ENCODE measurements around the gene SPEG. TPM values are rescaled to one million over a fixed set of nuclear protein-coding genes. Genes with fewer than 3 reads are reported as not detected.

The SPEG gene
- polyA plus RNA-seq, 2 of the 4 experiments (the other 2 are of a cell fraction) = 2.3 to 11.5 TPM

DNA sequence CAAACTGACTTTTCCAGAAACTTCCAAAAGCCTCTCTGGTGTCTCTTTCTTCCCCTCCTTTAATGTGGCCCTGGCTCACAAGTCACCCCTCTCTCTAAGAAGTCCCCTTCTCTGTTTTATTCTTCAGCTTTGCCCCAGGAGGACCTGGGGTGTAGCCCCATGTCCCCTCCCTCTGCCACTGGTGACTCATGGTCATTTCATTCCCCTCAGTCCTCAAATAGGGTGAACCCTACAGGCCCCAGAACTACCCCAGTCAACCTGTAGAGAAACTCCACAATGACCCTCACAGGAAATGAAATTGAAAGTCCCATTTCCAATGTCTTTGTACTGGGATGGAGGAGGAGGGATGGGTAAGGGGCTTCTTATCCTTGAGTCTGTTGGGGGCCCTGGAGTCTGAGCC, 6.2 kb upstream of the SPEG start (continued):
- TF ChIP-seq, protein P1, sequence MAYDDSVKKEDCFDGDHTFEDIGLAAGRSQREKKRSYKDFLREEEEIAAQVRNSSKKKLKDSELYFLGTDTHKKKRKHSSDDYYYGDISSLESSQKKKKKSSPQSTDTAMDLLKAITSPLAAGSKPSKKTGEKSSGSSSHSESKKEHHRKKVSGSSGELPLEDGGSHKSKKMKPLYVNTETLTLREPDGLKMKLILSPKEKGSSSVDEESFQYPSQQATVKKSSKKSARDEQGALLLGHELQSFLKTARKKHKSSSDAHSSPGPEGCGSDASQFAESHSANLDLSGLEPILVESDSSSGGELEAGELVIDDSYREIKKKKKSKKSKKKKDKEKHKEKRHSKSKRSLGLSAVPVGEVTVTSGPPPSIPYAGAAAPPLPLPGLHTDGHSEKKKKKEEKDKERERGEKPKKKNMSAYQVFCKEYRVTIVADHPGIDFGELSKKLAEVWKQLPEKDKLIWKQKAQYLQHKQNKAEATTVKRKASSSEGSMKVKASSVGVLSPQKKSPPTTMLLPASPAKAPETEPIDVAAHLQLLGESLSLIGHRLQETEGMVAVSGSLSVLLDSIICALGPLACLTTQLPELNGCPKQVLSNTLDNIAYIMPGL (CRISPR knock-in tag; IDR thresholded peaks at IDR 0.05; ENCODE audit: borderline replicate concordance) = no peak
- TF ChIP-seq RAD21 (conservative IDR thresholded peaks at IDR 0.05 in 1 of 2, IDR thresholded peaks at IDR 0.05 in 1 of 2) (no peak), SREBF2 (IDR thresholded peaks at IDR 0.05) (no peak), TFCP2L1 (CRISPR knock-in tag; IDR thresholded peaks at IDR 0.05) (no peak), FOSB (CRISPR knock-in tag; IDR thresholded peaks at IDR 0.05) (no peak), EHMT2 (IDR thresholded peaks at IDR 0.05; ENCODE audit: low read depth) (no peak)
- TF ChIP-seq, protein P2, sequence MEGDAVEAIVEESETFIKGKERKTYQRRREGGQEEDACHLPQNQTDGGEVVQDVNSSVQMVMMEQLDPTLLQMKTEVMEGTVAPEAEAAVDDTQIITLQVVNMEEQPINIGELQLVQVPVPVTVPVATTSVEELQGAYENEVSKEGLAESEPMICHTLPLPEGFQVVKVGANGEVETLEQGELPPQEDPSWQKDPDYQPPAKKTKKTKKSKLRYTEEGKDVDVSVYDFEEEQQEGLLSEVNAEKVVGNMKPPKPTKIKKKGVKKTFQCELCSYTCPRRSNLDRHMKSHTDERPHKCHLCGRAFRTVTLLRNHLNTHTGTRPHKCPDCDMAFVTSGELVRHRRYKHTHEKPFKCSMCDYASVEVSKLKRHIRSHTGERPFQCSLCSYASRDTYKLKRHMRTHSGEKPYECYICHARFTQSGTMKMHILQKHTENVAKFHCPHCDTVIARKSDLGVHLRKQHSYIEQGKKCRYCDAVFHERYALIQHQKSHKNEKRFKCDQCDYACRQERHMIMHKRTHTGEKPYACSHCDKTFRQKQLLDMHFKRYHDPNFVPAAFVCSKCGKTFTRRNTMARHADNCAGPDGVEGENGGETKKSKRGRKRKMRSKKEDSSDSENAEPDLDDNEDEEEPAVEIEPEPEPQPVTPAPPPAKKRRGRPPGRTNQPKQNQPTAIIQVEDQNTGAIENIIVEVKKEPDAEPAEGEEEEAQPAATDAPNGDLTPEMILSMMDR (IDR thresholded peaks at IDR 0.05) = no peak

DNA sequence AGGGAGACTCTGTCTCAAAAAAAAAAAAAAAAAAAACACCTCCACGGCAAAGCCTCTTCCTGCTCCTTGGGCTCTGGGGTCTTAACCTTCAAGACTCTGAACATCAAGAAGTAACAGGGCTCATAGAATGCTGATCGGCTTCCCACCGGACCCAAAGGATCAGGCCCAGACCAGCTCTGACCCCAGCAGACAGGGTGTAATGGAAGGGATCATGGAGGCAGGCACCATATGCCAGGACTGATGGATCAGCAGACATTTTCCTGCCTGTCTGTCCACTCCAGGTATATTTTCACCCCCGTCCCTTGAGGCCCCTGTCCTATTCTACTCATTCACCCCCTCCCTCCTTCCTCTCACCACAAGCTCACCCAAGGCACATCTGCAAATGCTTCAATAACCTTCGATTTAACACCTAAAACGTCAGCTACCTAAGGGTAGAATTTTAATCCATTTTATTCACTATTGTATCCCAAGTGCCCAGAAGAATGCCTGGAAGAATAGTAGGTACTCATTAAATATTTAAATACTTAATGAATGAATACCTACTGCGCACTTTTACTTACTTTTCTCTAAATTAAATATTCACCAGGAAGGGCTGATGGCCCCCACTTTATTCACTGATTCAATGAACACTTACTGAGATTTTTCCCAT, 4.6 kb upstream of the SPEG start:
- H3K4me1 ChIP-seq = no peaks in the 10 kb centered on the region
- 80% methylated on average over 7 of the region's 7 CpGs for WGBS (ENCODE audit: missing lambda C conversion rate)
- POLR2A ChIA-PET = interaction anchor here (1.0 kb wide), 1 partner anchor 99 kb away, joined by 3 read pairs; no protein-coding TSS in a partner anchor

More for the DNA sequence above, 4.6 kb upstream of the SPEG start:
- Histone ChIP-seq H3K4me2 (no peak overlapping the region), H3K27ac (no peak overlapping the region), H3K9me3 (no peaks in the 10 kb centered on the region), H3K4me3 (no peak overlapping the region)
- CTCF ChIA-PET = interaction anchor here (0.6 to 89.4 kb wide), 7 partner anchors 10 to 117 kb away, joined by 3 to 3291 read pairs (median 3); partner anchors contain the start of genes ASIC4, CHPF, GMPPA and TMEM198
- TF ChIP-seq, protein P3, sequence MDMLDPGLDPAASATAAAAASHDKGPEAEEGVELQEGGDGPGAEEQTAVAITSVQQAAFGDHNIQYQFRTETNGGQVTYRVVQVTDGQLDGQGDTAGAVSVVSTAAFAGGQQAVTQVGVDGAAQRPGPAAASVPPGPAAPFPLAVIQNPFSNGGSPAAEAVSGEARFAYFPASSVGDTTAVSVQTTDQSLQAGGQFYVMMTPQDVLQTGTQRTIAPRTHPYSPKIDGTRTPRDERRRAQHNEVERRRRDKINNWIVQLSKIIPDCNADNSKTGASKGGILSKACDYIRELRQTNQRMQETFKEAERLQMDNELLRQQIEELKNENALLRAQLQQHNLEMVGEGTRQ (IDR thresholded peaks at IDR 0.05) = no peak
- TF ChIP-seq, protein P4, sequence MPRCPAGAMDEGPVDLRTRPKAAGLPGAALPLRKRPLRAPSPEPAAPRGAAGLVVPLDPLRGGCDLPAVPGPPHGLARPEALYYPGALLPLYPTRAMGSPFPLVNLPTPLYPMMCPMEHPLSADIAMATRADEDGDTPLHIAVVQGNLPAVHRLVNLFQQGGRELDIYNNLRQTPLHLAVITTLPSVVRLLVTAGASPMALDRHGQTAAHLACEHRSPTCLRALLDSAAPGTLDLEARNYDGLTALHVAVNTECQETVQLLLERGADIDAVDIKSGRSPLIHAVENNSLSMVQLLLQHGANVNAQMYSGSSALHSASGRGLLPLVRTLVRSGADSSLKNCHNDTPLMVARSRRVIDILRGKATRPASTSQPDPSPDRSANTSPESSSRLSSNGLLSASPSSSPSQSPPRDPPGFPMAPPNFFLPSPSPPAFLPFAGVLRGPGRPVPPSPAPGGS (IDR thresholded peaks at IDR 0.05) = no peak
- TF ChIP-seq NPAS2 (CRISPR knock-in tag; IDR thresholded peaks at IDR 0.05; ENCODE audit: borderline replicate concordance) (no peak), TP53 (CRISPR knock-in tag; IDR thresholded peaks at IDR 0.05) (no peak), HOXB5 (CRISPR knock-in tag; IDR thresholded peaks at IDR 0.05) (no peak), SREBF2 (IDR thresholded peaks at IDR 0.05) (no peak), ZSCAN20 (CRISPR knock-in tag; IDR thresholded peaks at IDR 0.05) (no peak), HDAC2 (IDR thresholded peaks at IDR 0.05) (no peak), PHF8 (IDR thresholded peaks at IDR 0.05; ENCODE audit: borderline replicate concordance, low read depth) (no peak), ZC3H11A (IDR thresholded peaks at IDR 0.05) (no peak), MYC (IDR thresholded peaks at IDR 0.05; ENCODE audit: borderline replicate concordance, low read length) (no peak), RCOR1 (IDR thresholded peaks at IDR 0.05; ENCODE audit: low read depth, low read length) (no peak), CBX8 (IDR thresholded peaks at IDR 0.05) (no peak), JUN (IDR thresholded peaks at IDR 0.05) (no peak), HOXA7 (CRISPR knock-in tag; IDR thresholded peaks at IDR 0.05) (no peak)
- TF ChIP-seq, protein P1 (CRISPR knock-in tag; IDR thresholded peaks at IDR 0.05; ENCODE audit: borderline replicate concordance) = no peak
- TF ChIP-seq, protein P2 (IDR thresholded peaks at IDR 0.05) = no peak
- TF ChIP-seq, protein P5, sequence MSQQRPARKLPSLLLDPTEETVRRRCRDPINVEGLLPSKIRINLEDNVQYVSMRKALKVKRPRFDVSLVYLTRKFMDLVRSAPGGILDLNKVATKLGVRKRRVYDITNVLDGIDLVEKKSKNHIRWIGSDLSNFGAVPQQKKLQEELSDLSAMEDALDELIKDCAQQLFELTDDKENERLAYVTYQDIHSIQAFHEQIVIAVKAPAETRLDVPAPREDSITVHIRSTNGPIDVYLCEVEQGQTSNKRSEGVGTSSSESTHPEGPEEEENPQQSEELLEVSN (IDR thresholded peaks at IDR 0.05; ENCODE audit: borderline replicate concordance, low read depth) = no peak
- TF ChIP-seq, protein P6, sequence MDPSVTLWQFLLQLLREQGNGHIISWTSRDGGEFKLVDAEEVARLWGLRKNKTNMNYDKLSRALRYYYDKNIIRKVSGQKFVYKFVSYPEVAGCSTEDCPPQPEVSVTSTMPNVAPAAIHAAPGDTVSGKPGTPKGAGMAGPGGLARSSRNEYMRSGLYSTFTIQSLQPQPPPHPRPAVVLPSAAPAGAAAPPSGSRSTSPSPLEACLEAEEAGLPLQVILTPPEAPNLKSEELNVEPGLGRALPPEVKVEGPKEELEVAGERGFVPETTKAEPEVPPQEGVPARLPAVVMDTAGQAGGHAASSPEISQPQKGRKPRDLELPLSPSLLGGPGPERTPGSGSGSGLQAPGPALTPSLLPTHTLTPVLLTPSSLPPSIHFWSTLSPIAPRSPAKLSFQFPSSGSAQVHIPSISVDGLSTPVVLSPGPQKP (IDR thresholded peaks at IDR 0.05; ENCODE audit: low read depth, low read length) = no peak
- FAIRE-seq = no peak
- no peak for DNase-seq (ENCODE audit: low read depth in 1 of 2, low spot score in 1 of 2)
- no peak for ATAC-seq

All from A549 (cell line).